Body of pancreas (tissue), 4 donors: ENCODE results near the gene FRMPD4. TPM values are rescaled to one million over a fixed set of nuclear protein-coding genes. Genes with fewer than 3 reads are reported as not detected.

ENCODE experiments used
- ATAC-seq: fragments of 150-250 bp; one replicate; pipeline ENCODE4 v1.9.1; 2016
- DNase-seq, 4 donors: peaks; one replicate each; pipeline ENCODE4 v3.0.0-alpha.2; 2019
- H3K27ac ChIP-seq, 4 donors: fragments of 200-600 bp; sonication (generic); 1 replicate in 3 of 4; 2 replicates in 1 of 4; pipeline versions ENCODE4 v1.5.1 to v1.6.1; 2016 to 2019; ENCODE audit warnings: mild to moderate bottlenecking in 1 of 4, mixed read lengths in 1 of 4, moderate library complexity in 1 of 4
- H3K27me3 ChIP-seq, 2 donors: fragments of 200-600 bp; sonication (generic); one replicate each; pipeline ENCODE4 v1.6.0; 2016; ENCODE audit warnings: mild to moderate bottlenecking in 1 of 2
- H3K36me3 ChIP-seq, 2 donors: fragments of 200-600 bp; sonication (generic); replicated peaks in 1 of 2; 2 replicates each; pipeline ENCODE4 v1.5.1; 2016; ENCODE audit warnings: low read depth in 2 of 2; ENCODE audit not compliant: insufficient read depth in 1 of 2
- H3K4me1 ChIP-seq: fragments of 200-600 bp; sonication (generic); one replicate; pipeline ENCODE4 v1.6.0; 2016
- H3K4me3 ChIP-seq, 2 donors: fragments of 200-600 bp; sonication (generic); 1 replicate in 1 of 2; 2 replicates in 1 of 2; pipeline ENCODE4 v1.5.1; 2016 to 2019
- H3K9me3 ChIP-seq, 3 donors: fragments of 200-600 bp; sonication (generic); 1 replicate in 2 of 3; 2 replicates in 1 of 3; pipeline ENCODE4 v1.5.1; 2016
- CTCF ChIP-seq, 7 experiments: fragments of 450-650 bp in 4 of 7; fragments of 200-600 bp in 3 of 7; sonication (generic) in 3 of 7; IDR thresholded peaks; one replicate each; pipeline ENCODE4 v1.5.1; 2016 to 2019; ENCODE audit warnings: antibody characterized with exemption in 7 of 7
- POLR2A ChIP-seq, 3 donors: fragments of 450-650 bp; IDR thresholded peaks; one replicate each; pipeline ENCODE4 v1.6.1; 2016; ENCODE audit warnings: antibody characterized with exemption in 3 of 3, mild to moderate bottlenecking in 2 of 3
- WGBS, 2 donors: methylation state at CpG; one replicate each; pipeline ENCODE4 v1.1.5; 2017; 5-methylcytosine and 5-hydroxymethylcytosine counted together
- intact Hi-C: fragments of 100-400 bp; cut with DNase I; formaldehyde crosslinking; loops from one replicate; pipeline ENCODE4 v1.15.1; 2023
- total RNA-seq, 2 donors: library from RNA; depleted of rRNA; stranded (reverse); fragments of >200 nt; gene quantifications; one replicate each; pipeline ENCODE4 v1.1.0, GENCODE V29; 2016

The FRMPD4 gene
- total RNA-seq, 2 donors from 2014 or later = 0.26 TPM; not detected in 1

DNA sequence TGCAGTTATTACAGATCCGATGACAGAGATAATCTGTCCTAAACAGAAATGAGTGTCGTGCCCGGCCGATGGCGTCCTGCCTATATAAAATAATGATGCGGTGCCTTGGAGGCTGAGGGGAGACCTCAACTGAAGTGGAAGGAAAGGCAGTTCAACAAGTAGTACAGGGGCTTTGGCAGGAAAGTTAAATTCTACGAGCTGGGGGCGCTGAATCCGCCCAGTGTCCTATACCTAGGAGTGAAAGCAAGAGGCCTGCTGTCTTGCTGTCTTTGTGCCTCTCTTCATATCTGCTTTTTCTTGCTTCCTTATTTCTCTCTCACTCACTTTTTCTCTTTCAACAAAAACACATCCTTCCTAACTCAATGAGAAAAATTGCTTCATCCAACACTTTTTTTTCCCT lies 570.8 kb downstream of the FRMPD4 start:
- H3K4me1 ChIP-seq = no peaks in the 10 kb centered on the region
- no peak overlapping the region for H3K27ac ChIP-seq
- TF ChIP-seq CTCF (IDR thresholded peaks at IDR 0.05) (no peak), POLR2A (IDR thresholded peaks at IDR 0.05) (no peak)
- DNase-seq (no peak), ATAC-seq (no peak)
- no peaks in the 10 kb centered on the region for H3K36me3 ChIP-seq
- WGBS, 2 donors = 94 to 96% methylated on average over 9 of the region's 9 CpGs
- intact Hi-C loops = no loop called here
- H3K9me3 ChIP-seq = no peaks in the 10 kb centered on the region
- no peak overlapping the region for H3K4me3 ChIP-seq
- H3K27me3 ChIP-seq = no peaks in the 10 kb centered on the region

DNA sequence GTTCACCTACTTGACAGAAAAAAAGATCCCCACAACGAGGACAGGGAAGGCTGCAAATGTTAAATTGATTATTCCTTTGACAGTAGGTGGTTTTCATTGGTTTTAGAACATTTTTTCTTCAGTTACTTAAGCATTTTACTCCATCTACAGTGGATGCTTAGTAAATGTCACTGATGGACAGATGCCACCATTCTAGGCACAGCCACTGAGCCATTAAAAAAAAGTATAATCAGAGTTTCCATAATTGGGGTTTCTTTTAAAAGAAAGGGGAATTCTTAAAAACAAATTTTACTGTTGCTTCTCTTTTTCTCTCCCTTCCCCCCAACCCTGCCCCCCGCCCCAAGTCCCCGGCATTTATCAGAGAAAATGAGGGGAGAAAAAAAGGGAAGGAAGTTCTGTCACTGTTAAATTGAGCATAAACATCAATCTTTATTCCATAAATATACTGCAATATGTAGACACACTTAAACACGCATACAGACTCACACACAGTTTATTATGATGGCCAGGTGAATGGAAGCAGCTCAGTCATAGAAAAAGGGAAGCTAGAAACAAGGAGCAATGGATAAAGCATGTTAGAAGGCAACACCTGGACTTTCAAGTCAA lies 573.3 kb downstream of the FRMPD4 start:
- Histone ChIP-seq H3K27ac (no peak overlapping the region), H3K27me3 (no peaks in the 10 kb centered on the region), H3K36me3 (no peaks in the 10 kb centered on the region), H3K4me1 (no peaks in the 10 kb centered on the region), H3K4me3 (no peak overlapping the region), H3K9me3 (no peaks in the 10 kb centered on the region)
- TF ChIP-seq CTCF (IDR thresholded peaks at IDR 0.05) (no peak), POLR2A (IDR thresholded peaks at IDR 0.05) (no peak)
- intact Hi-C loops = no loop called here
- 51 to 69% methylated on average over 4 of the region's 4 CpGs for whole genome bisulfite sequencing, 2 donors
- no peak for DNase-seq
- no peak for ATAC-seq

DNA sequence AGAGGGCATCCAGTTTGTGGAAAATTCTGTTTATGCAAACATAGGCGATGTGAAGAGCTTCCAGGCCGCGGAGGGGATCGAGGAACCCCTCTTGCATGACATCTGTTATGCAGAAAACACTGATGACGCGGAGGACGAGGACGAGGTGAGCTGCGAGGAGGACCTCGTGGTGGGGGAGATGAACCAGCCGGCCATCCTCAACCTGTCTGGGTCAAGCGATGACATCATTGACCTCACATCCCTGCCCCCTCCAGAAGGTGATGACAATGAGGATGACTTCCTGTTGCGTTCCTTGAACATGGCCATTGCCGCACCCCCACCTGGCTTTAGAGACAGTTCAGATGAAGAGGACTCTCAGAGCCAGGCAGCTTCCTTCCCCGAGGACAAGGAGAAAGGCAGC lies 578.3 kb downstream of the FRMPD4 start:
- H3K4me1 ChIP-seq = no peaks in the 10 kb centered on the region
- TF ChIP-seq POLR2A (IDR thresholded peaks at IDR 0.05) (no peak), CTCF (IDR thresholded peaks at IDR 0.05) (no peak)
- H3K27ac ChIP-seq = no peak overlapping the region
- no peaks in the 10 kb centered on the region for H3K36me3 ChIP-seq
- intact Hi-C loops = no loop called here
- H3K27me3 ChIP-seq = no peaks in the 10 kb centered on the region
- DNase-seq (no peak), ATAC-seq (no peak)
- 90 to 95% methylated on average over 11 to 12 of the region's 15 CpGs for WGBS, 2 donors
- no peaks in the 10 kb centered on the region for H3K9me3 ChIP-seq
- H3K4me3 ChIP-seq = no peak overlapping the region

DNA sequence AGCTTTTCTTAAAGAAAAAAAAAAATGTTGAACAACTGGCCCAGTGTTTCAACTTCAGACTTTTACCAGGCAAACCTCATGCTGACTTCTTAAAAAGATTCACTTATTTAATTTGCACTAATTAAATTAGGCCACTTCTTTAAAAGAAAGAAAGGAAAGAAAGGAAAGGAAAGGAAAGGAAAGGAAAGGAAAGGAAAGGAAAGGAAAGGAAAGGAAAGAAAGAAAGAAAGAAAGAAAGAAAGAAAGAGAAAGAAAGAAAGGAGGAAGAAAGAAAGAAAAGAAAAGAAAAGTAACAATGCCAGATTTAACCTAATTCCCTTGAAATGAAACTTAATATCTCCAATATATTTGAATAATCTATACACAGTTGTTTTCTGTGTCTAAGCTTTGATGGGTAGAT lies 581.6 kb downstream of the FRMPD4 start:
- H3K4me1 ChIP-seq = no peaks in the 10 kb centered on the region
- no peak for TF ChIP-seq POLR2A (IDR thresholded peaks at IDR 0.05)
- TF ChIP-seq CTCF (IDR thresholded peaks at IDR 0.05) = no peak

GRCh38 chrX:12721042-12721441 lies 582.8 kb downstream of the FRMPD4 start:
- TF ChIP-seq CTCF (IDR thresholded peaks at IDR 0.05) (no peak), POLR2A (IDR thresholded peaks at IDR 0.05) (no peak)
- WGBS, 2 donors = 40 to 45% methylated on average over 7 to 8 of the region's 8 CpGs
- no peaks in the 10 kb centered on the region for H3K4me1 ChIP-seq
- no peaks in the 10 kb centered on the region for H3K36me3 ChIP-seq
- no peaks in the 10 kb centered on the region for H3K9me3 ChIP-seq
- no peak overlapping the region for H3K4me3 ChIP-seq
- ATAC-seq (no peak), DNase-seq (no peak)
- H3K27ac ChIP-seq = no peak overlapping the region
- intact Hi-C loops = no loop called here
- no peaks in the 10 kb centered on the region for H3K27me3 ChIP-seq

More for the DNA sequence above, 581.6 kb downstream of the FRMPD4 start:
- no peaks in the 10 kb centered on the region for H3K36me3 ChIP-seq
- DNase-seq = no peak
- no peak overlapping the region for H3K4me3 ChIP-seq
- intact Hi-C loops = no loop called here
- no peaks in the 10 kb centered on the region for H3K9me3 ChIP-seq
- no peaks in the 10 kb centered on the region for H3K27me3 ChIP-seq
- no peak overlapping the region for H3K27ac ChIP-seq
- ATAC-seq = no peak
